ENCODE data around the gene IKZF3. TPM values are rescaled to one million over a fixed set of nuclear protein-coding genes. Genes with fewer than 3 reads are reported as not detected.
A peak's percentile ranks its signal among the peaks of the same experiment; 100 is the strongest.

The IKZF3 gene
- total RNA-seq, 1 donor from 2014 or later: 0.52 TPM

DNA sequence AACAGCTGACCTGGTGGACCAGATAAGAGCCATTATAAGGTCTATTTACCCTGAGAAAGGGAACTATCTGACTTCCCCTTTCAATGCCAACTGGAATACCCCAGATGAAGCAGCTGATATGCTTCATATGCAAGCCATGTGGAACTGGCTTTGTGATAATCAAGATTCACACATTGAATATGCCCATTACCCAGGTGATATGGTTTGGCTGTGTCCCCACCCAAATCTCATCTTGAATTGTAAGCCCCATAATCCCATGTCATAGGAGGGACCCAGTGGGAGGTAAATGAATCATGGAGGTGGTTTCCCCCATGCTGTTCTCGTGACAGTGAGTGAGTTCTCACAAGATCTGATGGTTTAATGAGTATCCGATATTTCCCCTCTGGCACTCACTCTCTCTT lies 42.1 kb downstream of the IKZF3 start:
- Histone ChIP-seq H3K9ac (ENCODE audit: low read depth in 1 of 3, low read length in 3 of 3) (no peak overlapping the region), H3K9me3 (ENCODE audit: control insufficient read depth in 3 of 3, low read length in 3 of 3) (peaks cover 0 to 3% (median 0%) of the 10 kb centered on the region in 3 donors), H3K36me3 (ENCODE audit: control insufficient read depth in 3 of 3, insufficient read depth in 3 of 3, low read length in 3 of 3) (no peaks in the 10 kb centered on the region), H3K27me3 (ENCODE audit: control insufficient read depth in 3 of 3, insufficient read depth in 3 of 3, low read length in 3 of 3) (peaks cover 0 to 3% (median 2%) of the 10 kb centered on the region in 3 donors), H3K4me3 (ENCODE audit: low read length in 3 of 3) (no peak overlapping the region), H3K4me1 (ENCODE audit: control insufficient read depth in 3 of 3, insufficient read depth in 3 of 3, low read length in 3 of 3) (no peaks in the 10 kb centered on the region), H3K27ac (ENCODE audit: low read depth, low read length) (no peak overlapping the region)

DNA sequence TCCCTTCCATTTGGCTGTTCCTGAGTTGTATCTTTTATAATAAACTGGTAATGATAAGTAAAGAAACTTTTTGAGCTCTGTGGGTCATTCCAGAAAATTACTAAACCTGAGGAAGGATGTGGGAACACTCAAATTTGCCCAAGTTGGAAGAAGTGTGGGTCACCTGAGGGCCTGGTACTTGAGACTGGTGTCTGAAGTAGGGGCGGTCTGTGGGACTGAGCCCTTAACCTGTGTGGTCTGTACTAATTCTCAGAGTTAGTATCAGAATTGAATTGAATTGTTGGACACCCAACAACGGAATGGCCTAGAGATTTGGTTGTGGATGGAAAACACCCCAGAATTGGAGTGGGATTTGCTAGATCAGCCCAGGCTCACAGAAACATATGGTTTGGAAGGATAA lies 43.1 kb downstream of the IKZF3 start:
- Histone ChIP-seq H3K9ac (ENCODE audit: low read depth in 1 of 3, low read length in 3 of 3) (no peak overlapping the region), H3K27me3 (ENCODE audit: control insufficient read depth in 3 of 3, insufficient read depth in 3 of 3, low read length in 3 of 3) (peaks cover 0 to 2% (median 0%) of the 10 kb centered on the region in 3 donors), H3K9me3 (ENCODE audit: control insufficient read depth in 3 of 3, low read length in 3 of 3) (peaks cover 0 to 3% (median 0%) of the 10 kb centered on the region in 3 donors), H3K27ac (ENCODE audit: low read depth, low read length) (no peak overlapping the region), H3K4me1 (ENCODE audit: control insufficient read depth in 3 of 3, insufficient read depth in 3 of 3, low read length in 3 of 3) (no peaks in the 10 kb centered on the region), H3K4me3 (ENCODE audit: low read length in 3 of 3) (no peak overlapping the region), H3K36me3 (ENCODE audit: control insufficient read depth in 3 of 3, insufficient read depth in 3 of 3, low read length in 3 of 3) (no peaks in the 10 kb centered on the region)

DNA sequence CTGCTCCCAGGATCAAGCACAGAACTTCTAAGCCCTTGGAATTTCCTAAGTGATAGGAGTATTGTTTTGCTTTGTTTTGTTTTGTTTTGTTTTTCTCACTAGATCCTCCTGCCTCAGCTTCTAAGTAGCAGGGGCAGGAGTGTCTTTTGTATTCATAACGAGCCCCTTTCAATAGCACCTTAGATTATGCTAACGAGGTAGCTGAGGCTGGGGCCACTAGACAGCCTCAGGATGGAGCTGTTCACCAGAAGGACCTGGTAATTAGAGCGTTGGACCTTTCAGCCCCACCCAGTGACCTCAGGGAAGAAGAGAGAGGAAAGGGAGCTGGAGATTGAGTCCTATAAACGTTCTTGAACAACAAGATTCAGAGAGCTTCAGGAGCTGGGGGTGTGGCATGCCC lies 43.6 kb downstream of the IKZF3 start:
- H3K27ac ChIP-seq (ENCODE audit: low read depth, low read length): no peak overlapping the region
- no peak overlapping the region for H3K4me3 ChIP-seq (ENCODE audit: low read length in 3 of 3)
- peaks cover 0 to 3% (median 0%) of the 10 kb centered on the region in 3 donors for H3K9me3 ChIP-seq (ENCODE audit: control insufficient read depth in 3 of 3, low read length in 3 of 3)
- no peaks in the 10 kb centered on the region for H3K36me3 ChIP-seq (ENCODE audit: control insufficient read depth in 3 of 3, insufficient read depth in 3 of 3, low read length in 3 of 3)
- H3K9ac ChIP-seq (ENCODE audit: low read depth in 1 of 3, low read length in 3 of 3): no peak overlapping the region
- H3K4me1 ChIP-seq (ENCODE audit: control insufficient read depth in 3 of 3, insufficient read depth in 3 of 3, low read length in 3 of 3): no peaks in the 10 kb centered on the region
- H3K27me3 ChIP-seq (ENCODE audit: control insufficient read depth in 3 of 3, insufficient read depth in 3 of 3, low read length in 3 of 3): peaks cover 0 to 2% (median 0%) of the 10 kb centered on the region in 3 donors

DNA sequence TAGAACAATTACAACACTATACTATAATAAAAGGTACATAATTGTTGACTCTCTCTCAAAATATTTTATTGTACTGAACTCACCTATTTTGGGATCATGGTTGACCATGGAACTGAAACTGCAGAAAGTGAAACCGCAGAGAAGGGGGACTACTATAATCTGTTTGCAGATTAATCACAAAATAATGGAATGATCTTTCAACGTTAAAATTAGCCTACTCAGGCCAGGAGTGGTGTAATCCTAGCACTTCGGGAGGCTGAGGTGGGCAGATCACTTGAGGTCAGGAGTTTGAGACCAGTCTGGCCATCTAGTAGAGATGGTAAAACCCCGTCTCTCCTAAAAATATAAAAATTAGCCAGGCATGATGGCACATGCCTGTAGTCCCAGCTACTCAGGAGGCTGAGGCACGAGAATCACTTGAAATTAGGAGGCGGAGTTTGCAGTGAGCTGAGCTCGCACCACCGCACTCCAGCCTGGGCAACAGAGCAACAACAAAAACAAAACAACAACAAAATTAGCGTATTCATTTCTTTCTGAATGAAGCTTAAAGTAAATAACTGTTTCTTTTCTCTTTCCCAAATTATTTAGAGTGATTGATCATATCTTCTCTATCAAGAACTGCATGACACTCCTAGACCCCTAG lies 45.6 kb downstream of the IKZF3 start:
- Histone ChIP-seq H3K36me3 (ENCODE audit: control insufficient read depth in 3 of 3, insufficient read depth in 3 of 3, low read length in 3 of 3) (no peaks in the 10 kb centered on the region), H3K4me3 (ENCODE audit: low read length in 3 of 3) (no peak overlapping the region), H3K9ac (ENCODE audit: low read depth in 1 of 3, low read length in 3 of 3) (no peak overlapping the region), H3K27ac (ENCODE audit: low read depth, low read length) (no peak overlapping the region), H3K9me3 (ENCODE audit: control insufficient read depth in 3 of 3, low read length in 3 of 3) (no peaks in the 10 kb centered on the region), H3K27me3 (ENCODE audit: control insufficient read depth in 3 of 3, insufficient read depth in 3 of 3, low read length in 3 of 3) (no peaks in the 10 kb centered on the region), H3K4me1 (ENCODE audit: control insufficient read depth in 3 of 3, insufficient read depth in 3 of 3, low read length in 3 of 3) (no peaks in the 10 kb centered on the region)

GRCh38 chr17:39816272-39816671 lies 47.8 kb downstream of the IKZF3 start:
- Histone ChIP-seq H3K36me3 (ENCODE audit: control insufficient read depth in 3 of 3, insufficient read depth in 3 of 3, low read length in 3 of 3) (no peaks in the 10 kb centered on the region), H3K4me3 (ENCODE audit: low read length in 3 of 3) (no peak overlapping the region), H3K27ac (ENCODE audit: low read depth, low read length) (no peak overlapping the region), H3K9ac (ENCODE audit: low read depth in 1 of 3, low read length in 3 of 3) (no peak overlapping the region), H3K4me1 (ENCODE audit: control insufficient read depth in 3 of 3, insufficient read depth in 3 of 3, low read length in 3 of 3) (peaks cover 0 to 5% (median 4%) of the 10 kb centered on the region in 3 donors), H3K9me3 (ENCODE audit: control insufficient read depth in 3 of 3, low read length in 3 of 3) (no peaks in the 10 kb centered on the region), H3K27me3 (ENCODE audit: control insufficient read depth in 3 of 3, insufficient read depth in 3 of 3, low read length in 3 of 3) (no peaks in the 10 kb centered on the region)

- H3K27ac ChIP-seq (ENCODE audit: low read depth, low read length): no peak overlapping the region
- no peaks in the 10 kb centered on the region for H3K27me3 ChIP-seq (ENCODE audit: control insufficient read depth in 3 of 3, insufficient read depth in 3 of 3, low read length in 3 of 3)
- no peaks in the 10 kb centered on the region for H3K9me3 ChIP-seq (ENCODE audit: control insufficient read depth in 3 of 3, low read length in 3 of 3)
Measured at GRCh38 chr17:39814497-39814896, 49.6 kb downstream of the IKZF3 start.

GRCh38 chr17:39813631-39814030 lies 50.5 kb downstream of the IKZF3 start:
- Histone ChIP-seq H3K27ac (ENCODE audit: low read depth, low read length) (no peak overlapping the region), H3K27me3 (ENCODE audit: control insufficient read depth in 3 of 3, insufficient read depth in 3 of 3, low read length in 3 of 3) (no peaks in the 10 kb centered on the region), H3K4me1 (ENCODE audit: control insufficient read depth in 3 of 3, insufficient read depth in 3 of 3, low read length in 3 of 3) (peaks cover 0 to 5% (median 4%) of the 10 kb centered on the region in 3 donors), H3K9ac (ENCODE audit: low read depth in 1 of 3, low read length in 3 of 3) (no peak overlapping the region), H3K4me3 (ENCODE audit: low read length in 3 of 3) (no peak overlapping the region), H3K9me3 (ENCODE audit: control insufficient read depth in 3 of 3, low read length in 3 of 3) (no peaks in the 10 kb centered on the region), H3K36me3 (ENCODE audit: control insufficient read depth in 3 of 3, insufficient read depth in 3 of 3, low read length in 3 of 3) (no peaks in the 10 kb centered on the region)

More at GRCh38 chr17:39814497-39814896, 49.6 kb downstream of the IKZF3 start:
- Histone ChIP-seq H3K36me3 (ENCODE audit: control insufficient read depth in 3 of 3, insufficient read depth in 3 of 3, low read length in 3 of 3) (no peaks in the 10 kb centered on the region), H3K4me1 (ENCODE audit: control insufficient read depth in 3 of 3, insufficient read depth in 3 of 3, low read length in 3 of 3) (peaks cover 0 to 5% (median 4%) of the 10 kb centered on the region in 3 donors), H3K4me3 (ENCODE audit: low read length in 3 of 3) (no peak overlapping the region), H3K9ac (ENCODE audit: low read depth in 1 of 3, low read length in 3 of 3) (no peak overlapping the region)

GRCh38 chr17:39812466-39812865 lies 51.6 kb downstream of the IKZF3 start:
- Histone ChIP-seq H3K27ac (ENCODE audit: low read depth, low read length) (no peak overlapping the region), H3K27me3 (ENCODE audit: control insufficient read depth in 3 of 3, insufficient read depth in 3 of 3, low read length in 3 of 3) (no peaks in the 10 kb centered on the region), H3K9ac (ENCODE audit: low read depth in 1 of 3, low read length in 3 of 3) (no peak overlapping the region), H3K4me1 (ENCODE audit: control insufficient read depth in 3 of 3, insufficient read depth in 3 of 3, low read length in 3 of 3) (peaks cover 0 to 5% (median 4%) of the 10 kb centered on the region in 3 donors), H3K36me3 (ENCODE audit: control insufficient read depth in 3 of 3, insufficient read depth in 3 of 3, low read length in 3 of 3) (no peaks in the 10 kb centered on the region), H3K4me3 (ENCODE audit: low read length in 3 of 3) (peak overlapping the region in 1 of 3 donors; percentile 1), H3K9me3 (ENCODE audit: control insufficient read depth in 3 of 3, low read length in 3 of 3) (no peaks in the 10 kb centered on the region)

DNA sequence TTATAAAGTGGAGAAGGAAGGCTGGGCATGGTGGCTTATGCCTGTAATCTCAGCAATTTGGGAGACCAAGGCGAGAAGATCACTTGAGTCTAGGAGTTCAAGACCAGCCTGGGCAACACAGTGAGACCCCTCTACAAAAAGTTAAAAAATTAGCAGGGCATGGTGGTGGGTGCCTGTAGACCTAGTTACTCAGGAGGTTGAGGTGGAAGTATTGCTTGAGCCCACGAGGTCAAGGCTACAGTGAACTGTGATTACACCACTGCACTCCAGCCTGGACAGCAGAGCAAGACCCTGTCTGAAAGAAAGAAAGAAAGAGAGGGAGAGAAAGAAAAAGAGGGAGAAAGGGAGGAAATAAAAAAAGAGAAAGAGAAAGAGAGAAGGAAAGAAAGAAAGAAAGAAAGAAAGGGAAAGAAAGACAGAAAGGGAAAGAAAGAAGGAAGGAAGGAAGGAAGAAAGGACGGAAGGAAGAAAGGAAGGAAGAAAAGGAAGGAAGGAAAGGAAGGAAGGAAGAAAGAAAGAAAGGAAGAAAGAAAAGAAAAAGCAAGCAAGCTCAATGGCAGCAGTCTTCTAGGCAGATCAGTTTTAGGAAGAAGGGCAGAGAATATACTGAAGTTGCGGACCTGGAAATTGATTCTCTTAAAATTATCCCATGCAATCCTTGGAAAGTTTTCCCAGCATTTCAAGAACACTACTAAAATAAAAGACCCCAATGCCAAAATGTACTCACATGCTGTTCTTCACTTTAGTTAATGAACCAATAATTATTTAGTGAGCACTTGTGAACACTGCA lies 53.0 kb downstream of the IKZF3 start:
- Histone ChIP-seq H3K4me3 (ENCODE audit: low read length in 3 of 3) (no peak overlapping the region), H3K27ac (ENCODE audit: low read depth, low read length) (no peak overlapping the region), H3K9me3 (ENCODE audit: control insufficient read depth in 3 of 3, low read length in 3 of 3) (no peaks in the 10 kb centered on the region), H3K4me1 (ENCODE audit: control insufficient read depth in 3 of 3, insufficient read depth in 3 of 3, low read length in 3 of 3) (peaks cover 0 to 5% (median 4%) of the 10 kb centered on the region in 3 donors), H3K36me3 (ENCODE audit: control insufficient read depth in 3 of 3, insufficient read depth in 3 of 3, low read length in 3 of 3) (no peaks in the 10 kb centered on the region), H3K27me3 (ENCODE audit: control insufficient read depth in 3 of 3, insufficient read depth in 3 of 3, low read length in 3 of 3) (peaks cover 0 to 3% (median 0%) of the 10 kb centered on the region in 3 donors), H3K9ac (ENCODE audit: low read depth in 1 of 3, low read length in 3 of 3) (no peak overlapping the region)

GRCh38 chr17:39809221-39809620 lies 54.9 kb downstream of the IKZF3 start:
- H3K4me3 ChIP-seq (ENCODE audit: low read length in 3 of 3): no peak overlapping the region
- H3K36me3 ChIP-seq (ENCODE audit: control insufficient read depth in 3 of 3, insufficient read depth in 3 of 3, low read length in 3 of 3): no peaks in the 10 kb centered on the region
- H3K27ac ChIP-seq (ENCODE audit: low read depth, low read length): no peak overlapping the region
- peaks cover 0 to 5% (median 4%) of the 10 kb centered on the region in 3 donors for H3K4me1 ChIP-seq (ENCODE audit: control insufficient read depth in 3 of 3, insufficient read depth in 3 of 3, low read length in 3 of 3)
- peaks cover 0 to 7% (median 0%) of the 10 kb centered on the region in 3 donors for H3K27me3 ChIP-seq (ENCODE audit: control insufficient read depth in 3 of 3, insufficient read depth in 3 of 3, low read length in 3 of 3)
- no peaks in the 10 kb centered on the region for H3K9me3 ChIP-seq (ENCODE audit: control insufficient read depth in 3 of 3, low read length in 3 of 3)
- no peak overlapping the region for H3K9ac ChIP-seq (ENCODE audit: low read depth in 1 of 3, low read length in 3 of 3)

Data from skeletal muscle tissue (tissue), 4 donors.